ENCODE results near the gene SPRY4.
"Not testable (repeated sequence)": the region's sequence is repeated elsewhere in the genome, so short reads cannot be mapped to it uniquely, and the experiment has no call there.

GRCh38 chr5:142297786-142298185 lies 27.0 kb downstream of the SPRY4 start:
- TF ChIP-seq REST (IDR thresholded peaks at IDR 0.05); CTCF (IDR thresholded peaks at IDR 0.05); JUN (IDR thresholded peaks at IDR 0.05); POLR2A (IDR thresholded peaks at IDR 0.05; ENCODE audit: low read length); EP300 (IDR thresholded peaks at IDR 0.05); MAX (IDR thresholded peaks at IDR 0.05); RFX5 (IDR thresholded peaks at IDR 0.05); ELK1 (IDR thresholded peaks at IDR 0.05; ENCODE audit: low read depth, low read length); EHMT2 (IDR thresholded peaks at IDR 0.05; ENCODE audit: low read depth); MAZ (IDR thresholded peaks at IDR 0.05; ENCODE audit: borderline replicate concordance, low read depth, low read length); RNF2 (IDR thresholded peaks at IDR 0.05; ENCODE audit: borderline replicate concordance, low read depth); POLR2AphosphoS2 (conservative IDR thresholded peaks at IDR 0.05; ENCODE audit: low read length): not testable (repeated sequence)

Measured in A549 (cell line).